Calu3 (cell line): ENCODE measurements around the gene ARL4D. TPM values are rescaled to one million over a fixed set of nuclear protein-coding genes. Genes with fewer than 3 reads are reported as not detected.

Experiments
- BruUV-seq: library from RNA; stranded (reverse); fragments of 400-500 nt; replicated peaks from 2 replicates; lab custom pipeline; 2021; lab: Mats Ljungman, UMichigan
- CTCF ChIA-PET: fragments of 300-600 bp; sonication (Branson Sonifier 250); formaldehyde crosslinking; loops from one replicate; lab custom pipeline; 2022; ENCODE audit warnings: antibody characterized with exemption; lab: Charles Lee
- DNase-seq: peaks from one replicate; pipeline ENCODE4 v3.0.0; 2022
- H3K27ac Mint-ChIP-seq: one replicate; pipeline ENCODE4 v1.8.0; 2022; ENCODE audit warnings: mixed read lengths; ENCODE audit not compliant: unreplicated experiment
- H3K27me3 Mint-ChIP-seq: one replicate; pipeline ENCODE4 v1.8.0; 2022; ENCODE audit warnings: mixed read lengths; ENCODE audit not compliant: unreplicated experiment
- H3K36me3 Mint-ChIP-seq: one replicate; pipeline ENCODE4 v1.8.0; 2022; ENCODE audit warnings: mild to moderate bottlenecking, moderate library complexity, mixed read lengths; ENCODE audit not compliant: insufficient read depth, unreplicated experiment
- H3K4me1 Mint-ChIP-seq: one replicate; pipeline ENCODE4 v1.8.0; 2022; ENCODE audit warnings: mild to moderate bottlenecking, low read depth, mixed read lengths; ENCODE audit not compliant: unreplicated experiment
- H3K4me3 Mint-ChIP-seq: one replicate; pipeline ENCODE4 v1.8.0; 2022; ENCODE audit warnings: mild to moderate bottlenecking, low read depth, moderate library complexity, mixed read lengths; ENCODE audit not compliant: unreplicated experiment
- H3K9me3 Mint-ChIP-seq: one replicate; pipeline ENCODE4 v1.8.0; 2022; ENCODE audit warnings: low read depth, mixed read lengths; ENCODE audit not compliant: unreplicated experiment
- intact Hi-C: fragments of 100-400 bp; cut with micrococcal nuclease; formaldehyde crosslinking; loops from one replicate; pipeline ENCODE4 v1.10.0; 2022; ENCODE audit not compliant: unreplicated experiment
- total RNA-seq: library from RNA; stranded (reverse); gene quantifications from 2 replicates; pipeline ENCODE4 v1.2.3, GENCODE V29; 2022
- TF ChIP-seq, protein P1 (sequence below): fragments of 200-600 bp; IDR thresholded peaks from one replicate; pipeline ENCODE4 v1.8.0; 2022; ENCODE audit warnings: antibody characterized with exemption; ENCODE audit not compliant: unreplicated experiment

ARL4D gene
- total RNA-seq, 1 experiment from 2014 or later: 3.4 TPM

DNA sequence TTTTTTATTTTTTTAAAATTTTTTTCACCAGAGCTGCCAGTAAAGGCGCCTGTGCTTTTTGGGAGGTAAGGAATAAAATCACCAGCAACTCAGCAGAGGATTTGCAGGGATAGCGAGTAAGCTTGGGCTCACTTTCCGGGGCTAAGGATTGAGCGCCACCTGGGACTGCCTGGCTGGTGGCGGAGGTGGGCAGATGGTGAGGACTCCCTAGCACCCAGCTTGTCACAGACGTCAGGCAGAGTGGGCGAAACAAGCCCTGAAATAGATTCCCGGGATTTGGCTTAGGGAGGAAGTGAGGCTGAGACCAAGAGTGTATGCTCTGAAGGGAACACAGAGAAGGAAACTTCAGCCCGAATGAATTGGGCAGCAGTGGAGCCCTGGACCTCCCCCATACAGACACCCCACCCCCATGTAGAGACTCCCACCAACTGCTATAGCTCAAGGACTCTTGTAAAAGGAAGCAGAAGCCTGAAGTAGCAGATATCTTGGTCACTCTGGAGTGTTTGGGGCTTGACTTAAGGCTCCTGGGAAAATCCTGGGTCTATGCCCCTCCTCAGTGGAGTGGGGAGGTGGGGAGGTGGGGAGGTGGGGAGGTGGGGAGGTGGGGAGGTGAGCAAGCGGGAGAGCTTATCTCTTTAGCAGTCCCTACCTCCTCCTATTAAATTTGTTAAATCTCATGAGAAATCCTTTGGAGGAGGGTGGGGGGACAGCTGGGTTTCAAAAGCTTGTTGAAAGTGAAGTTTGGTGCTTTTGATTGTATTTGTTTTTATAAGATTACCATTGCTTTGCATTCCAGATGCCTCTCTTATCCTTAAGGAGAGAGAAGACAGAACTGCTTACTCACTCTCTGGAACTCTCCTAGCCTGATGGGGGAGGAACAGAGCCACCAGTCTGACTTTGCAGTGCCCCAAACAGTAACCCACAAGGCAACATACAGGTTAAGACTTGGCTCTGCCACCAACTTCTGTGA is 8.2 kb downstream of the ARL4D start:
- CTCF ChIA-PET: interaction anchor here (0.7 to 2.0 kb wide), 4 partner anchors 11 to 59 kb away, joined by 4 to 7 read pairs (median 4); no protein-coding TSS in a partner anchor
- intact Hi-C loops: no loop called here
- no peaks in the 10 kb centered on the region for H3K27me3 Mint-ChIP-seq
- H3K4me3 Mint-ChIP-seq: no peak overlapping the region
- no peaks in the 10 kb centered on the region for H3K36me3 Mint-ChIP-seq
- H3K4me1 Mint-ChIP-seq: peaks cover 20% of the 10 kb centered on the region
- H3K27ac Mint-ChIP-seq: no peak overlapping the region
- H3K9me3 Mint-ChIP-seq: no peaks in the 10 kb centered on the region
- TF ChIP-seq, protein P1, sequence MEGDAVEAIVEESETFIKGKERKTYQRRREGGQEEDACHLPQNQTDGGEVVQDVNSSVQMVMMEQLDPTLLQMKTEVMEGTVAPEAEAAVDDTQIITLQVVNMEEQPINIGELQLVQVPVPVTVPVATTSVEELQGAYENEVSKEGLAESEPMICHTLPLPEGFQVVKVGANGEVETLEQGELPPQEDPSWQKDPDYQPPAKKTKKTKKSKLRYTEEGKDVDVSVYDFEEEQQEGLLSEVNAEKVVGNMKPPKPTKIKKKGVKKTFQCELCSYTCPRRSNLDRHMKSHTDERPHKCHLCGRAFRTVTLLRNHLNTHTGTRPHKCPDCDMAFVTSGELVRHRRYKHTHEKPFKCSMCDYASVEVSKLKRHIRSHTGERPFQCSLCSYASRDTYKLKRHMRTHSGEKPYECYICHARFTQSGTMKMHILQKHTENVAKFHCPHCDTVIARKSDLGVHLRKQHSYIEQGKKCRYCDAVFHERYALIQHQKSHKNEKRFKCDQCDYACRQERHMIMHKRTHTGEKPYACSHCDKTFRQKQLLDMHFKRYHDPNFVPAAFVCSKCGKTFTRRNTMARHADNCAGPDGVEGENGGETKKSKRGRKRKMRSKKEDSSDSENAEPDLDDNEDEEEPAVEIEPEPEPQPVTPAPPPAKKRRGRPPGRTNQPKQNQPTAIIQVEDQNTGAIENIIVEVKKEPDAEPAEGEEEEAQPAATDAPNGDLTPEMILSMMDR: no peak
- no peak for DNase-seq
- BruUV-seq: no TSS peak

DNA sequence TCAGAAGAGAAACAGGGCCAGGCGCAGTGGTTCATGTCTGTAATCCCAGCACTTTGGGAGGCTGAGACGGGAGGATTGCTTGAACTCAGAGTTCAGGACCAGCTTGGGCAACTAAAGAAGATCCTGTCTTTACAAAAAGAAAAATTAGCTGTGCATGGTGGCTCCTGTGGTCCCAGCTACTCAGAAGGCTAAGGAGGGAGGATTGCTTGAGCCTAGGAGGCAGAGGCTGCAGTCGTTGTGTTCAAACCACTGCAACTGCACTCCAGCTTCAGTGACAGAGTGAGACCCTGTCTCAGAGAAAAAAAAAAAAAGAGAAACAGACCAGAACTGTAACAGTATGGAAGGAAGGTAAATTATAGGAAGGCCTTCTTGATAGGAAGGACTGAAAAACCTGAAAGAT is 10.3 kb downstream of the ARL4D start:
- H3K27ac Mint-ChIP-seq: no peak overlapping the region
- no peak for DNase-seq
- H3K27me3 Mint-ChIP-seq: peaks cover under 1% of the 10 kb centered on the region
- TF ChIP-seq, protein P1: no peak
- no TSS peak for BruUV-seq
- H3K9me3 Mint-ChIP-seq: no peaks in the 10 kb centered on the region
- H3K4me3 Mint-ChIP-seq: no peak overlapping the region
- H3K4me1 Mint-ChIP-seq: peaks cover 20% of the 10 kb centered on the region
- no peaks in the 10 kb centered on the region for H3K36me3 Mint-ChIP-seq
- CTCF ChIA-PET: interaction anchor here (0.6 kb wide), 1 partner anchor 74 kb away, joined by 4 read pairs; no protein-coding TSS in a partner anchor
- intact Hi-C loops: no loop called here

DNA sequence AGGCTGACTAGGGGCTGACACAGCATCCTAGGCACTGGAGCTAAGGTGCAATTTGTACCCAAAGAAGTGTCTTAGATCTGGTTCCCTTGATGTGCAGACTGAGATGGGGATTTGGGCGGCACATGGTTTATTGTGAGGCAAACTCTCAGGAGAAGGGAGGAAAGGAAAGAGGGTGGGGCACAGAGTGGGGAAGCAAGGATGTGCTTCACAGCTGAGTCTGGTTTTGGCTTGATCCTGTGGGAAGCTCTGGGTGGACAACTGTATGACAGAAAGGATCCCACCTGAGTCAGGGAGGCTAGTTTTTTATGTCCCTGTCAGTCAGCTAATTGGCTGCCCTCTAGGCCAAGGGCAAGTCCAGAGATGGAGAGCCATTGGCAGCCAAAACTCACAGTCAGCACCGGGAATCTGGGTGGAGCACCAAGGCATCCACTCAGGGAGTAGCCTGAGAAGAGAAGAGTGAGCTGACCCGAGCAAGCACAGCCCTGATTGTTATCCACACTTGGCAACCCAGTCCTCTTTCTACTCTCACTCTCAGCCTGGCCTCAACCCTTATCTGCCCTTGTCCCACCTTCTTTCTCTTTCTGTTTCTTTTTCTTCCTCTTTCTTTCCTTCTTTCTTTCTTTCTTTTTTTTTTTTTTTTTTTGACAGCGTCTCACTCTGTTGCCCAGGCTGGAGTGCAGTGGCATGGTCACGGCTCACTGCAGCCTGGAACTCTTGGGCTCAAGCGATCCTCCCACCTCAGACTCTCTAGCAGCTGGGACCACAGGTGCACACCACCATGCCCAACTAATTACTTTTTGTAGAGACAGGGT is 12.0 kb downstream of the ARL4D start:
- no peak overlapping the region for H3K27ac Mint-ChIP-seq
- peaks cover 17% of the 10 kb centered on the region for H3K27me3 Mint-ChIP-seq
- no peaks in the 10 kb centered on the region for H3K36me3 Mint-ChIP-seq
- no peak overlapping the region for H3K4me3 Mint-ChIP-seq
- CTCF ChIA-PET: interaction anchor here (1.0 kb wide), 1 partner anchor 73 kb away, joined by 3 read pairs; the partner anchor contains the start of gene DHX8
- no TSS peak for BruUV-seq
- H3K4me1 Mint-ChIP-seq: peaks cover 20% of the 10 kb centered on the region
- intact Hi-C loops: no loop called here
- no peaks in the 10 kb centered on the region for H3K9me3 Mint-ChIP-seq
- TF ChIP-seq, protein P1: no peak
- DNase-seq: no peak

DNA sequence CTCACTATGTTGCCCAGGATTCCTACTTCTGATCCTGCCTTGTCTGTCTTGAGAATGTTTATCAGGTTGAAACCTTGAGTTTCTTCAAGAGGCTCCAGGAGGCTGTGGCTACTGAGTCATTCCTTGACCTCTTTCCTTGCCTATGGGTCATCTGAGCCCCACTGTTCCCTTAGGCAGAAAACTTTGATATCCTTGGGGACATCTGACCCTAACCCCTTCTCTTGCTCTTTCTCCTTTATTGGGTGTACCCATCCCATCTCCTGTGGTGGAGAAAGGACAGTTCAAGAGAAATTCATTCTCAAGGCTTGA is 12.5 kb downstream of the ARL4D start:
- no peak overlapping the region for H3K27ac Mint-ChIP-seq

More for the DNA sequence above, 12.5 kb downstream of the ARL4D start:
- Mint-ChIP-seq H3K27me3 (peaks cover 22% of the 10 kb centered on the region), H3K4me1 (peaks cover 20% of the 10 kb centered on the region), H3K36me3 (no peaks in the 10 kb centered on the region), H3K4me3 (no peak overlapping the region), H3K9me3 (no peaks in the 10 kb centered on the region)
- intact Hi-C loops: no loop called here
- BruUV-seq: no TSS peak
- CTCF ChIA-PET: no interaction called here
- TF ChIP-seq, protein P1: no peak
- DNase-seq: no peak
